HG02759 (cell line): Measurements from ENCODE around the gene CSNK1D.
"Not testable (repeated sequence)": the region's sequence is repeated elsewhere in the genome, so short reads cannot be mapped to it uniquely, and the experiment has no call there.

Experiments
- ATAC-seq: cut with Tn5 transposase; IDR thresholded peaks from one replicate; pipeline ENCODE4 v1.9.1; 2021; ENCODE audit warnings: mild to moderate bottlenecking, moderate library complexity; ENCODE audit not compliant: unreplicated experiment

Gene CSNK1D

GRCh38 chr17:82195675-82196672 is 77.5 kb downstream of the CSNK1D start:
- ATAC-seq, result no peak

- no peak for ATAC-seq
Observed at GRCh38 chr17:82194765-82195164, 78.7 kb downstream of the CSNK1D start.

GRCh38 chr17:82193520-82194220 is 79.8 kb downstream of the CSNK1D start:
- no peak for ATAC-seq

GRCh38 chr17:82193050-82193449 is 80.5 kb downstream of the CSNK1D start:
- not testable (repeated sequence) for ATAC-seq
